DOHH2 (cell line): ENCODE data around the gene SPOCK1.
A peak's percentile ranks its signal among the peaks of the same experiment; 100 is the strongest.

Source experiments
- H3F3A ChIP-seq: fragments of 200-600 bp; sonication (generic), shearing (Covaris generic); 2 replicates; pipeline ENCODE4 v1.6.0; 2016; ENCODE audit warnings: antibody characterized with exemption, mild to moderate bottlenecking; ENCODE audit not compliant: control insufficient read depth, insufficient read depth
- H3K27ac ChIP-seq: fragments of 200-600 bp; sonication (generic); 2 replicates; pipeline ENCODE4 v1.5.1; 2014; ENCODE audit warnings: low read depth, mild to moderate bottlenecking, low read length, moderate library complexity
- H3K27me3 ChIP-seq: fragments of 200-600 bp; sonication (generic); 2 replicates; pipeline ENCODE4 v1.6.1; 2014; ENCODE audit warnings: mild to moderate bottlenecking, low read length, mixed read lengths; ENCODE audit not compliant: control insufficient read depth
- H3K36me3 ChIP-seq: fragments of 200-600 bp; sonication (generic); 2 replicates; pipeline ENCODE4 v1.6.1; 2014; ENCODE audit warnings: mild to moderate bottlenecking, low read length, moderate library complexity, mixed read lengths; ENCODE audit not compliant: control insufficient read depth
- H3K4me1 ChIP-seq: fragments of 200-600 bp; sonication (generic); 2 replicates; pipeline ENCODE4 v1.6.1; 2014; ENCODE audit warnings: mild to moderate bottlenecking, low read length, mixed read lengths; ENCODE audit not compliant: control insufficient read depth
- H3K4me2 ChIP-seq: fragments of 200-600 bp; sonication (generic); 2 replicates; pipeline ENCODE4 v1.6.0; 2014; ENCODE audit warnings: mild to moderate bottlenecking, low read length, moderate library complexity
- H3K4me3 ChIP-seq: fragments of 200-600 bp; sonication (generic); 2 replicates; pipeline ENCODE4 v1.5.1; 2014; ENCODE audit warnings: mild to moderate bottlenecking, low read length, mixed read lengths
- H3K79me2 ChIP-seq: fragments of 200-600 bp; sonication (generic); 2 replicates; pipeline ENCODE4 v1.6.1; 2014; ENCODE audit warnings: mild to moderate bottlenecking, low read length, mixed read lengths; ENCODE audit not compliant: control insufficient read depth
- H3K9me2 ChIP-seq: fragments of 200-600 bp; sonication (generic); replicated peaks from 2 replicates; pipeline ENCODE4 v1.6.1; 2014; ENCODE audit warnings: mild to moderate bottlenecking, low read length, mixed read lengths; ENCODE audit not compliant: control insufficient read depth
- H3K9me3 ChIP-seq: fragments of 200-600 bp; sonication (generic); 2 replicates; pipeline ENCODE4 v1.6.1; 2014; ENCODE audit warnings: antibody characterized with exemption, low read length, mixed read lengths; ENCODE audit not compliant: control insufficient read depth, insufficient read depth
- H4K20me1 ChIP-seq: fragments of 200-600 bp; sonication (generic); 2 replicates; pipeline ENCODE4 v1.6.0; 2014; ENCODE audit warnings: low read depth, mild to moderate bottlenecking, antibody characterized with exemption, low read length, moderate library complexity; ENCODE audit not compliant: control insufficient read depth, insufficient read depth
- CTCF ChIP-seq: fragments of 200-600 bp; sonication (generic); IDR thresholded peaks from one replicate; pipeline ENCODE4 v1.5.1; 2014; ENCODE audit warnings: antibody characterized with exemption, mild to moderate bottlenecking, low read depth, low read length; ENCODE audit not compliant: poor library complexity, severe bottlenecking
- EZH2phosphoT487 ChIP-seq: fragments of 200-600 bp; sonication (generic); IDR thresholded peaks from 2 replicates; pipeline ENCODE4 v1.6.1; 2017; ENCODE audit warnings: borderline replicate concordance, mild to moderate bottlenecking, antibody characterized with exemption, low read length, moderate library complexity, mixed read lengths

The SPOCK1 gene

GRCh38 chr5:137073189-137073588, 425.9 kb downstream of the SPOCK1 start:
- TF ChIP-seq EZH2phosphoT487 = no peak
- Histone ChIP-seq H3K27ac (peak overlapping the region; percentile 99), H3K9me3 (peaks cover 6% of the 10 kb centered on the region), H4K20me1 (no peaks in the 10 kb centered on the region), H3K36me3 (peaks cover 10% of the 10 kb centered on the region), H3F3A (peaks cover 43% of the 10 kb centered on the region), H3K4me1 (peaks cover 100% of the 10 kb centered on the region), H3K4me2 (peak overlapping the region; percentile 91), H3K79me2 (no peaks in the 10 kb centered on the region), H3K4me3 (peak overlapping the region; percentile 70), H3K9me2 (no peaks in the 10 kb centered on the region), H3K27me3 (no peaks in the 10 kb centered on the region)

GRCh38 chr5:137072361-137073115, 426.6 kb downstream of the SPOCK1 start:
- peaks cover 6% of the 10 kb centered on the region for H3K9me3 ChIP-seq
- peak overlapping the region; percentile 91 for H3K4me2 ChIP-seq
- H3K9me2 ChIP-seq = no peaks in the 10 kb centered on the region
- H3K4me3 ChIP-seq = peak overlapping the region; percentile 70
- no peaks in the 10 kb centered on the region for H3K79me2 ChIP-seq
- H3K36me3 ChIP-seq = peaks cover 10% of the 10 kb centered on the region
- no peak for TF ChIP-seq CTCF
- TF ChIP-seq EZH2phosphoT487 = no peak
- peaks cover 100% of the 10 kb centered on the region for H3K4me1 ChIP-seq
- no peaks in the 10 kb centered on the region for H4K20me1 ChIP-seq
- peak overlapping the region; percentile 99 for H3K27ac ChIP-seq
- peaks cover 43% of the 10 kb centered on the region for H3F3A ChIP-seq
- H3K27me3 ChIP-seq = no peaks in the 10 kb centered on the region

- peak overlapping the region; percentile 70 for H3K4me3 ChIP-seq
- peaks cover 10% of the 10 kb centered on the region for H3K36me3 ChIP-seq
- peaks cover 100% of the 10 kb centered on the region for H3K4me1 ChIP-seq
- peaks cover 6% of the 10 kb centered on the region for H3K9me3 ChIP-seq
- H3F3A ChIP-seq = peaks cover 43% of the 10 kb centered on the region
- no peaks in the 10 kb centered on the region for H3K9me2 ChIP-seq
- H3K27ac ChIP-seq = peak overlapping the region; percentile 99
- no peaks in the 10 kb centered on the region for H3K79me2 ChIP-seq
- peak overlapping the region; percentile 91 for H3K4me2 ChIP-seq
- no peaks in the 10 kb centered on the region for H3K27me3 ChIP-seq
- no peak for TF ChIP-seq EZH2phosphoT487
- no peak for TF ChIP-seq CTCF
- H4K20me1 ChIP-seq = no peaks in the 10 kb centered on the region
Measured at GRCh38 chr5:137071931-137072330, 427.2 kb downstream of the SPOCK1 start.

GRCh38 chr5:137071526-137071925, 427.6 kb downstream of the SPOCK1 start:
- Histone ChIP-seq H3K4me1 (peaks cover 97% of the 10 kb centered on the region), H3K36me3 (peaks cover 10% of the 10 kb centered on the region), H3F3A (peaks cover 41% of the 10 kb centered on the region), H3K4me2 (peak overlapping the region; percentile 91), H3K27me3 (no peaks in the 10 kb centered on the region), H3K9me2 (no peaks in the 10 kb centered on the region), H3K79me2 (no peaks in the 10 kb centered on the region), H3K27ac (peak overlapping the region; percentile 99), H4K20me1 (no peaks in the 10 kb centered on the region), H3K4me3 (peak overlapping the region; percentile 70), H3K9me3 (peaks cover 6% of the 10 kb centered on the region)
- TF ChIP-seq CTCF (no peak), EZH2phosphoT487 (no peak)
